ENCODE results near the gene CIDEA. TPM values are rescaled to one million over a fixed set of nuclear protein-coding genes. Genes with fewer than 3 reads are reported as not detected.

CIDEA gene
- total RNA-seq, 4 donors from 2014 or later, result 0.31 to 5.1 (median 0.59) TPM; not detected in 1

DNA sequence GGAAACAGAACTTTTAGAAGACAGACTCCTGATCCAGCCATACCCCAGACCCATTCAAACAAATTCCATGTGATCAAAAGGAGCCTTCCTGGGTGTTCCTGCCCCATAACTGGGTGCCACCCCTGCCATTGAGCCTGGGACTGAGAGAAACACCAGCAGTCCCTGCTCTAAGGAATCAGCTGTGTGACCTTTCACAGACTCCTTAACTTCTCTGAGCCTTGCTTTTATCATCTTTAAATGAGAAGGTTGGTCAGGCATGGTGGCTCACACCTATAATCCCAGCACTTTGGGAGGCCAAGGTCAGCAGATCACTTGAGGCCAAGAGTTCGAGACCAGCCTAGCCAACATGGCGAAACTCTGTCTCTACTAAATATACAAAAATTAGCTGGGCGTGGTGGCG lies 20.6 kb downstream of the CIDEA start:
- TF ChIP-seq POLR2AphosphoS5 (IDR thresholded peaks at IDR 0.05), result no peak
- TF ChIP-seq, protein P1, sequence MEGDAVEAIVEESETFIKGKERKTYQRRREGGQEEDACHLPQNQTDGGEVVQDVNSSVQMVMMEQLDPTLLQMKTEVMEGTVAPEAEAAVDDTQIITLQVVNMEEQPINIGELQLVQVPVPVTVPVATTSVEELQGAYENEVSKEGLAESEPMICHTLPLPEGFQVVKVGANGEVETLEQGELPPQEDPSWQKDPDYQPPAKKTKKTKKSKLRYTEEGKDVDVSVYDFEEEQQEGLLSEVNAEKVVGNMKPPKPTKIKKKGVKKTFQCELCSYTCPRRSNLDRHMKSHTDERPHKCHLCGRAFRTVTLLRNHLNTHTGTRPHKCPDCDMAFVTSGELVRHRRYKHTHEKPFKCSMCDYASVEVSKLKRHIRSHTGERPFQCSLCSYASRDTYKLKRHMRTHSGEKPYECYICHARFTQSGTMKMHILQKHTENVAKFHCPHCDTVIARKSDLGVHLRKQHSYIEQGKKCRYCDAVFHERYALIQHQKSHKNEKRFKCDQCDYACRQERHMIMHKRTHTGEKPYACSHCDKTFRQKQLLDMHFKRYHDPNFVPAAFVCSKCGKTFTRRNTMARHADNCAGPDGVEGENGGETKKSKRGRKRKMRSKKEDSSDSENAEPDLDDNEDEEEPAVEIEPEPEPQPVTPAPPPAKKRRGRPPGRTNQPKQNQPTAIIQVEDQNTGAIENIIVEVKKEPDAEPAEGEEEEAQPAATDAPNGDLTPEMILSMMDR (IDR thresholded peaks at IDR 0.05), result no peak
- no peak for TF ChIP-seq POLR2A (IDR thresholded peaks at IDR 0.05)
- TF ChIP-seq EP300 (IDR thresholded peaks at IDR 0.05), result no peak
- WGBS, 2 donors (ENCODE audit: low coverage in 1 of 2), result 100% methylated on average over 1 to 4 of the region's 4 CpGs
- H3K36me3 ChIP-seq, result no peaks in the 10 kb centered on the region
- H3K9me3 ChIP-seq, result no peaks in the 10 kb centered on the region
- H3K4me1 ChIP-seq, result peaks cover 0 to 44% (median 9%) of the 10 kb centered on the region in 3 donors
- no peak overlapping the region for H3K27ac ChIP-seq
- no peak overlapping the region for H3K4me3 ChIP-seq
- no peak for ATAC-seq
- H3K27me3 ChIP-seq, result no peaks in the 10 kb centered on the region

- no peak overlapping the region for H3K4me3 ChIP-seq
- no peaks in the 10 kb centered on the region for H3K27me3 ChIP-seq
- WGBS, 2 donors (ENCODE audit: low coverage in 1 of 2), result 60% methylated on average over 7 of the region's 26 CpGs; no CpG with 5 or more reads in 1 of the 2 donors
- TF ChIP-seq, protein P1 (IDR thresholded peaks at IDR 0.05), result no peak
- TF ChIP-seq POLR2AphosphoS5 (IDR thresholded peaks at IDR 0.05), result no peak
- no peak for TF ChIP-seq POLR2A (IDR thresholded peaks at IDR 0.05)
- no peak for TF ChIP-seq EP300 (IDR thresholded peaks at IDR 0.05)
- H3K4me1 ChIP-seq, result peaks cover 0 to 59% (median 9%) of the 10 kb centered on the region in 3 donors
- H3K9me3 ChIP-seq, result no peaks in the 10 kb centered on the region
- peak overlapping the region; percentile 3 to 98 (median 84) for H3K27ac ChIP-seq
- H3K36me3 ChIP-seq, result no peaks in the 10 kb centered on the region
- no peak for ATAC-seq
Measured at GRCh38 chr18:12276736-12277554, 22.8 kb downstream of the CIDEA start.

DNA sequence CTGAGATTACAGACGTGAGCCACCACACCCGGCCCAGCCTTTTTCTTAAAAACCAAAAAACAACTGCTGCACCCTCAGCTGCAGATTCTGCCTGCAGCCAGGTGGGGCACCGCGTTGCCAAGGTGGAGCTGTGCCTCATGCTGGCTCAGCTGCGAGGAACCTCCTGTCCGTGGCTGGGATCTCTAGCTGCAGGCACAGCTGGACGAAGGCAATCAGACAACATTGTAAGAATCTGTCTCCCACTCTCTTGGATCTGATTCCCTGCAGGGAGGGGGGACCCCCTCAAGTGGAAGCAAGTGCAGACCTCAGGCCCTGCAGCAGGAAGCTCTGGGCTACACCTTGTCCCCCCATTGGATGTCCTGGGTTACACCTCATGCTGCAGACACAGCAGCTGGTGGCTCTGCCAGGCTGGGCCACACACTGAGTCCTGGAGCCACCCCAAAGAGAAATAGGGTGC lies 24.1 kb downstream of the CIDEA start:
- H3K4me1 ChIP-seq, result peaks cover 0 to 65% (median 9%) of the 10 kb centered on the region in 3 donors
- ATAC-seq, result no peak

DNA sequence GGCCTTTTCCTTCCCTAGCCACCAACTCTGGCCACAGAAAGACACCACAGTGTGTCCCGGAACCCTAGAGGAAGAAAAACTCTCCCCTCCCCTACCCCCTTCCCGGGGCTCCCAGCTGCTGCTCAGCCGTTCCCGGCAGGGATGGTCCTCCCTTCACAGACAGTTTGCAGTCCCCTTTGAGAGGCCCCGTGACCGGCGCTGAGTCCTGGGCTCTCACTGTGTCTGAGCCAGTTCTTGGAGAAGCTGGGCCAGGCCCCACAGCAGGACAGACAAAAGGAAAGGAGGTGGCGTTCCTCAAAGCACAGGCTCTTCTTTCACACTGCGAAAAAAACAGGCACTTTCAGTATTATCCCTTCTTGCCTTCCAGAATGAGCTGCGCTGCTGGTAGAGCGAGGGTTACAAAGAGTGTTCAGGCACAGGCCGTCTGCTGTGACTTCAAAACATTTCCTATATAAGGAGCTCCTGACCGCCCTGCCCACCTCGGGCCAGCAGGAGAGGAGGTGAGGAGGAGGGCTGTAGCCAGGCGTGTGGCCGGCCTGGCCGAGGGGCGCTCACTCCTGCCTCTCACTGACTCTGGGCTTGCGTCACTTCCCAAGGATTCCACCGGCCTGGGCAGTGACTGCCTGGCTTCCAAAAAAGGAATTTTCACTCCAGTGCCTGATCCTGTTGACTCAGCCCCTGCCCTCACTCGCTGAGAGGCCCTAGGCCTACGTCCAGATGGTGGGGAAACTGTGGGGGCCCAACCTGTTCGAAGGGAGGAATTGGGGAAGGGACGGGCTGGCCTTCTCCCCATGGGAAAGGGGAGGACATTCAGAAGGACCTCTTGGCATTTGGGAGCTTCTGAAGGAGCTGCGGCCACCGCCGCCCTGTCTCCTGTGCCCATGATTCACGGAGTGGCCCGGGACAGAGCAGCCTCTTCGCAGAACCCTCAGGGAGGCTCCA lies 24.9 kb downstream of the CIDEA start:
- Histone ChIP-seq H3K36me3 (no peaks in the 10 kb centered on the region), H3K27me3 (no peaks in the 10 kb centered on the region), H3K4me3 (peak overlapping the region; percentile 43 to 57), H3K9me3 (no peaks in the 10 kb centered on the region), H3K27ac (peak overlapping the region; percentile 93 to 98 (median 95)), H3K4me1 (peaks cover 0 to 66% (median 9%) of the 10 kb centered on the region in 3 donors)
- peak; percentile 98 for ATAC-seq
- TF ChIP-seq EP300 (IDR thresholded peaks at IDR 0.05), result peak; percentile 19
- TF ChIP-seq, protein P1 (IDR thresholded peaks at IDR 0.05), result peak in 3 of 4 experiments; percentile 5 to 57 (median 53)
- peak; percentile 98 for TF ChIP-seq POLR2AphosphoS5 (IDR thresholded peaks at IDR 0.05)
- peak; percentile 79 to 83 for TF ChIP-seq POLR2A (IDR thresholded peaks at IDR 0.05)
- 0 to 21% methylated on average over 1 to 7 of the region's 30 CpGs for WGBS, 2 donors (ENCODE audit: low coverage in 1 of 2)

More for the DNA sequence above, 24.1 kb downstream of the CIDEA start:
- no peak for TF ChIP-seq EP300 (IDR thresholded peaks at IDR 0.05)
- no peak for TF ChIP-seq POLR2AphosphoS5 (IDR thresholded peaks at IDR 0.05)
- TF ChIP-seq, protein P1 (IDR thresholded peaks at IDR 0.05), result peak in 2 of 4 experiments; percentile 25 to 40
- no peak for TF ChIP-seq POLR2A (IDR thresholded peaks at IDR 0.05)
- H3K4me3 ChIP-seq, result peak overlapping the region; percentile 43 to 57
- H3K27ac ChIP-seq, result peak overlapping the region; percentile 93 to 98 (median 95)
- no peaks in the 10 kb centered on the region for H3K27me3 ChIP-seq
- 40% methylated on average over 2 of the region's 7 CpGs; no CpG with 5 or more reads in 1 of the 2 donors for WGBS, 2 donors (ENCODE audit: low coverage in 1 of 2)
- no peaks in the 10 kb centered on the region for H3K9me3 ChIP-seq
- H3K36me3 ChIP-seq, result no peaks in the 10 kb centered on the region

Data from gastroesophageal sphincter (tissue), 4 donors.